ENCODE data around the gene PSMA2.

DNA sequence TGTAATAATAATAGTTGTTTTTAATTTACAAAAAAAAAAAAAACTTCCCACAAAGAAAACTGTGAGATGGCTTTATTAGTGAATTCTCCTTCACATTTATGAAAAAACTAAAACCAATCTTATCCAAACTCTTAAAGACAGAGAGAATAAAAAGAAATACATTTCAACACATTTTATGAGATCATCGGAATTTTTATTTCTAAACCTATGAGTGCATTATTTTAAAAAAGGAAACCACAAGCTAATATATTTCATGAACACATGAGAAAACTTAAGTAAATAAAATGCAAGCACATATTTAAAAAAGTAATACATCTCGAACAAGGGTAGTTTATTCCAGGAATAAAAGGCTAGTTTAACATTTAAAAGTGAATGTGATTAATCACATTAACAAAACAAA, 51.6 kb downstream of the PSMA2 start:
- TF ChIP-seq NFRKB (IDR thresholded peaks at IDR 0.05): no peak
- no peak for TF ChIP-seq SUZ12 (IDR thresholded peaks at IDR 0.05)
- TF ChIP-seq ZNF384 (IDR thresholded peaks at IDR 0.05): no peak
- TF ChIP-seq, protein P1, sequence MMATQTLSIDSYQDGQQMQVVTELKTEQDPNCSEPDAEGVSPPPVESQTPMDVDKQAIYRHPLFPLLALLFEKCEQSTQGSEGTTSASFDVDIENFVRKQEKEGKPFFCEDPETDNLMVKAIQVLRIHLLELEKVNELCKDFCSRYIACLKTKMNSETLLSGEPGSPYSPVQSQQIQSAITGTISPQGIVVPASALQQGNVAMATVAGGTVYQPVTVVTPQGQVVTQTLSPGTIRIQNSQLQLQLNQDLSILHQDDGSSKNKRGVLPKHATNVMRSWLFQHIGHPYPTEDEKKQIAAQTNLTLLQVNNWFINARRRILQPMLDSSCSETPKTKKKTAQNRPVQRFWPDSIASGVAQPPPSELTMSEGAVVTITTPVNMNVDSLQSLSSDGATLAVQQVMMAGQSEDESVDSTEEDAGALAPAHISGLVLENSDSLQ (IDR thresholded peaks at IDR 0.05): no peak
- TF ChIP-seq TARDBP (IDR thresholded peaks at IDR 0.05): no peak
- no peak for TF ChIP-seq BHLHE40 (IDR thresholded peaks at IDR 0.05; ENCODE audit: borderline replicate concordance)
- no peak for TF ChIP-seq FOXK2 (IDR thresholded peaks at IDR 0.05)
- TF ChIP-seq CTBP1 (IDR thresholded peaks at IDR 0.05; ENCODE audit: borderline replicate concordance): no peak

Measured in HEK293T (cell line).